ENCODE measurements around the gene RXFP2.
A peak's percentile ranks its signal among the peaks of the same experiment; 100 is the strongest.

The RXFP2 gene, protein sequence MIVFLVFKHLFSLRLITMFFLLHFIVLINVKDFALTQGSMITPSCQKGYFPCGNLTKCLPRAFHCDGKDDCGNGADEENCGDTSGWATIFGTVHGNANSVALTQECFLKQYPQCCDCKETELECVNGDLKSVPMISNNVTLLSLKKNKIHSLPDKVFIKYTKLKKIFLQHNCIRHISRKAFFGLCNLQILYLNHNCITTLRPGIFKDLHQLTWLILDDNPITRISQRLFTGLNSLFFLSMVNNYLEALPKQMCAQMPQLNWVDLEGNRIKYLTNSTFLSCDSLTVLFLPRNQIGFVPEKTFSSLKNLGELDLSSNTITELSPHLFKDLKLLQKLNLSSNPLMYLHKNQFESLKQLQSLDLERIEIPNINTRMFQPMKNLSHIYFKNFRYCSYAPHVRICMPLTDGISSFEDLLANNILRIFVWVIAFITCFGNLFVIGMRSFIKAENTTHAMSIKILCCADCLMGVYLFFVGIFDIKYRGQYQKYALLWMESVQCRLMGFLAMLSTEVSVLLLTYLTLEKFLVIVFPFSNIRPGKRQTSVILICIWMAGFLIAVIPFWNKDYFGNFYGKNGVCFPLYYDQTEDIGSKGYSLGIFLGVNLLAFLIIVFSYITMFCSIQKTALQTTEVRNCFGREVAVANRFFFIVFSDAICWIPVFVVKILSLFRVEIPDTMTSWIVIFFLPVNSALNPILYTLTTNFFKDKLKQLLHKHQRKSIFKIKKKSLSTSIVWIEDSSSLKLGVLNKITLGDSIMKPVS

DNA sequence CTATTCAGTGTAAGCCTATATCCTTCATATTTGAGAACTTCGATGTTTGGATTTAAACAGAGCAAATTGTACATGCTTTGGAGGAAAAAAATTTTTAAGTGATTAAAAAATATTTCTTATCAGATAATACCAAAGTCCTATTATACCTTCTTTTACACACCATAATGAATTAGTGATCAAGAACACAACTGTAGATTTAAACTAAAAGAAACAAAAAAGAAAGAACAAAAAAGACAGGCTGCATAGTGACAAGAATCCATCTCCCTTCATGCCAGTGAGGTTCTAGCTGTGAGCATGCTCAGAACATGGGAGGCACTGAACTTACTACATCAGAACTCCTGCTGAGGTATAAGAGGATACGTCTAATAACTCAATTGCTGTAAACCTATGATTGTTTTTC is at the start of gene RXFP2:
TSS of gene RXFP2 (plus strand) at position 301 of the 400 bp plus-strand sequence. CDS start at position 388, 87 bp downstream.
- DNase-seq: no peak

DNA sequence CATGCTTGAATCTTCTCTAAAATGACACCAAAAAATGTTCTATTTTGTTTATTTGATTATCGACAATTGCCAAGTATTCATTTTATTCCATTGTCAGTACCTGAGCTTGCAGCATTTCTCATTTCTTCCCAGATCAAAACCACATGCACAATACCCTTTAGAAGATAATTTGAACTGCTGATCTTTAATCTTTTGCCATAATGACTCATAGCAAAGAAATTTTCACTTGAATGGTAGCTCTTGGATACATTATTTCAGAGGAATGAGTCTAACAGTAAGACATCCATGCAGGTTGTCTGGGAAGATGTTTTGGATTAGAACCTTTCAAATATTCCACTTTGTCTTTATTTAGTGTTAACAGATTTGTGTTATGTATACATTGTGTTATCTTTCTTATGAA is 42.0 kb upstream of the RXFP2 start:
- DNase-seq: peak; percentile 63

DNA sequence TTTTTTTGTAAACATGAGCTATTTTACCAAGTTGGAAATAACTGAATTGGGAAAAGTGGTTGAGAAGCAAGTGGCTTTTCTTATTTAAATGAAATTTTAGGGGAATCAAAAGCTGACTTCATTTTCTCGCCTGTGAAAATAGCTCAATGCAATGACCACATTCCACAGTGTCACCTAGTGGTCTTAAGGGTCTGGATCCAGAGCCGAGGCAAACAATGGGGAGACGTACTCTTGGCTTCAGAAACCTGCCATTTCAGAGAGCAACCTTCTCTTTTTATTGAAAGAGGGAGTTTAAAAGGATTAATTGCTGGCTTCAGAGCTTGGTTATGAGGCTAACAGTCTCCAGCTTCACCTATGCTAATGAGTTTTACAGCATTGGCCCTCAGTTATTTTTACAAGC is 39.7 kb upstream of the RXFP2 start:
- DNase-seq: no peak

DNA sequence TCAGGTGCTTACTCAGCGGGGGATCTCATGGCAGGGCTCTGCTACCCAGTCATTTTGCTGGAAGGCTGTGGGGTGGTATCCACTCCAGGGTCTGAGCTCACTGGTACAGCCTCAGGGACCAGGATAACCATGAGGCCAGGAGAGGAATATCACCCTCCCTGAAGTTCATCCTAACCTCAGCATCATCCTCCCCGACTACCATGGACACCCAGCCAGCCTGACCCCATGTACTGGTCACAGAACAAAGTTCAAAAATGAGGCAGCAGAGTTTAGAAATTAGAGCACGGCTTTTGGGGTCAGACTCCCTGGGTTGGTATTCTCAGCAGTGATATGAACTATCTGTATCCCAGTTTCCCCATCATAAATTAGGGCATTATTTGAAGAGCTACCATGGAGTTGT is 35.5 kb upstream of the RXFP2 start:
- DNase-seq: no peak

DNA sequence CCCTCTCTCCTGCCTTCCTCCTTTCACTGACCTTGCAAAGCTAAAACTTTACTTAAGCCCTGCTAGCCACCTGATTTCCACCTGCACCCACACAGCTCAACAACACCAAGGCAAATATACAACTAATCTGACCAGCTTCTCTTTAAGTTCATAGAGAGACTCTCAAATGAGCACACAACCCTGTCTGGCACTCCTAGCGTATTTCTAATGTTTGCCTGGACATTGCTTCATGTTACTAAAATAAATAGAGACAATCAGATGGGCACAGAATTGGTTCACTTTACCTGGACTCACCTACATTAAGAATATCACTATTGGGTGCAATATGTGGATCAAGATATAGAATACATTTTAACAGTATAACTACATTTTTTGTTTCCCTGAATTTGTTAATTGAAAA is 33.2 kb upstream of the RXFP2 start:
- DNase-seq: no peak

DNA sequence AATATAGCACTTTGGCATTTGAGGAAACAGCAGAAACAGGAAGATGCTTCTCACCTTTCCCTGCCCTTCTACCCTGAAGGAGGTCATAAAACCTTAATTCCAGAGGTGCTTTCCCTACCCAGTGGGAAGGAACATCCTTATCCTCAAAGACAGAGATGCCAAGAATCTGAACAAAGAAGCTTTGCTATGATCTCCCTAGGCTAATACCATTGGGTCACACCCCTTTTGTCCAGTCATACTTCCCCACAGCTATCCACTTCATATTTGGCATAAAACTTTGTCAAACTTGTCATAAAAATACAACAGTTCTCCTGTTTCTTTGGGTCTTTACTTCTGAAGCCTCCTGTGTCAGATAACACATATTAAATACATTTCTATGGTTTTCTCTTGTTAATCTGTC is 21.7 kb upstream of the RXFP2 start:
- no peak for DNase-seq

DNA sequence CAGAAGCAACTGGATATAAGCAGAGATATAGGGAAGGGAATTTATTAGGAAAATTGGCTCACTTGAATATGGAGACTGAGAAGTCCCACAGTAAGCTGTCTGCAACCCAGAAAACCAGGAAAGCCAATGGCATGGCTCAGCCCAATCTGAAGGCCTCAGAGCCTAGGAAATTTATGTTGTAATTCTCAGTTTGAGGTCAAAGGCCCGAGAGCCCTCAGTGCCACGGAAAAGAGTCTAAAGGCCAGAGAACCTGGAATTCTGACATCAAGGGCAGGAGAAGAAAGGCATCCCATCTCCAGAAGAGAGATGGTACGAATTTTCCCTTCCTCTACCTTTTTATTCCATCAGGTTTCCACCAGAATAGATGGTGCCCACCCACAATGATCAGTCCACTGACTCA is 20.1 kb upstream of the RXFP2 start:
- DNase-seq: no peak

DNA sequence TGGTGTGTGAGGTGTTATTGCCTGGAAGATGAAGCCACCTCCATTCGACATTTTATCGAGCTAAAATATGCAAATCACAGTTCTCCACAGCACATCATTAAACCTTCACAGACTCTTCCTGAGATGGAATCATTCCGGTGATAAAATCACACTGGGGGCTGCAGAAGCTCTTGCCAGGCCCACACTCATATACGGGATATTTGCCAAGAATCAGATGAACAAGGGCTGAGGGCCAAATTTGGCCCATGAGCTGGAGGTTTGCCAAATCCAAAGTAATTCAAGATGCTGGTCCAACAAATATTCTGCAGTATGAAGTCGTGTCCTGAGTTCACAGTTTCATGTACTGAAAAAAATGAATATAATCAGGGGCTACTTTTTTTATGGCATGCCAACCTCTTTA is 16.7 kb upstream of the RXFP2 start:
- peak; percentile 50 for DNase-seq

DNA sequence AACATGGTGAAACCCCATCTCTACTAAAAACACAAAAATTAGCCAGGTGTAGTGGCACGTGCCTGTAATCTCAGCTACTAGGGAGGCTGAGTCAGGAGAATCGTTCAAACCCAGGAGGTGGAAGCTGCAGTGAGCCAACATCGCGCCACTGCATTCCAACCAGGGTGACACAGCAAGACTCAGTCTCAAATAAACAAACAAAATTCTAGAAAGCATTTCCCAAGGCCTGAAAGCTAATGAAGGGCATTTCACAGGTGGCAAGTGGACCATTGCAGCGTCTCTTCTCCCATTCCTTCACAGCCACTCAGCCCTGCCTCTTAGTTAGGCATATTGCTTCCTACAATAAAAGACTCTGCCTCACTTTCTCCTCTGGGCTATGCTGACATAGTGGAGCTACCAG is 13.5 kb upstream of the RXFP2 start:
- no peak for DNase-seq

DNA sequence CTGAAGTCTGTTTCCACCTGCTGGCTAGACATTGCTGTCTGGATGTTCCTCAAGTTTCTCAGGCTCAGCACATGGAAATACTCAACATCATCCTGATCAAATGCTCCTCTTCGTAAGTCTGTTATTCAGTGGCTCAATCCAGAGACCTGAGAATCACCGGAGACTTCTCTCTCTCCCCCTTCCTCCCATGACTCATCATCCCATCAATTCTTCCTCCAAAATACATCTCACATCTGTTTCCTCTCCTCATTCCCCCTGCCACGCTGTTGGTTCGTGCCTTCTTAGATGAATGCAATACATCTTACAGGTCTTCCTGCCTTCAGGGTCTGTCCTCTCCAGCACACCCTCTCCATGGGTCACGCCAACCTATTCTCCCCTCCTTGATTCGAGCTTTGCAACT is 7.4 kb upstream of the RXFP2 start:
- peak; percentile 21 for DNase-seq

DNA sequence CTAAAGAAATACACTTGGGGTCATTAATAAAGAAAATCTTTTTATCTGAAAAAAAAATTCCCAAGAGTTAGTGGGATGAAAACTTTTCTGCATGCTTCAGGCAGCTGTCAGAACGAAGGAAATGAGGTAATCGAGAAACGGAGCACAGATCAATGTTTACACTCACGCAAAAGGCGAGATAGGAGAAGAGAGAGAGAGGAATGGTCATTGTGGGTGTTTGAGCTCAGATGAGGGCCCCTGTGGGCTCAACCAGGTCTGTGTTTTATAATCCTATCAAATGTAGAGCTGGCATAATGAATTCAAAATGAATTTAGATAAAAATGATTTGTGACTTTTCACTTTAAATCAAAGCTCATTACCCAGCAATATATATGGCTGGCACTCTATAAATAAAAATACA is 6.3 kb upstream of the RXFP2 start:
- DNase-seq: no peak

DNA sequence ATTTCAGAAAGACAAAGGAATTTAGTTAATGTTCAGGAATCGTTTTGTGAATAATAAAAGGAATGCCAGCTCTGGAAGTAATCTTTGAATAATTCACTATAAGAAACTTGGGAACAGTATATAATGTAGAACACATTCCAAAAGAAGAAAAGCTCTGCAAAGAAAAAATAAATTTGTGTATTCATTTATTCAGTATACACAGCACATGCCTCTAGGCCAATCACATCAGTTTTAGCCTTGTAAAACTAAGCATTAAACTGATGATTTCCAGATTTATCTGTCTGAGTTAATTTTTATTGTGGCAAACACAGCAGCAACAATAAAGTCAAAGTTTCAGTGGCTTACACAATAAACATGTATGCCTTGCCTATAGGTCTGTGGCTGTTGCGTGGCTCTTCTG is 5.7 kb upstream of the RXFP2 start:
- DNase-seq: no peak

DNA sequence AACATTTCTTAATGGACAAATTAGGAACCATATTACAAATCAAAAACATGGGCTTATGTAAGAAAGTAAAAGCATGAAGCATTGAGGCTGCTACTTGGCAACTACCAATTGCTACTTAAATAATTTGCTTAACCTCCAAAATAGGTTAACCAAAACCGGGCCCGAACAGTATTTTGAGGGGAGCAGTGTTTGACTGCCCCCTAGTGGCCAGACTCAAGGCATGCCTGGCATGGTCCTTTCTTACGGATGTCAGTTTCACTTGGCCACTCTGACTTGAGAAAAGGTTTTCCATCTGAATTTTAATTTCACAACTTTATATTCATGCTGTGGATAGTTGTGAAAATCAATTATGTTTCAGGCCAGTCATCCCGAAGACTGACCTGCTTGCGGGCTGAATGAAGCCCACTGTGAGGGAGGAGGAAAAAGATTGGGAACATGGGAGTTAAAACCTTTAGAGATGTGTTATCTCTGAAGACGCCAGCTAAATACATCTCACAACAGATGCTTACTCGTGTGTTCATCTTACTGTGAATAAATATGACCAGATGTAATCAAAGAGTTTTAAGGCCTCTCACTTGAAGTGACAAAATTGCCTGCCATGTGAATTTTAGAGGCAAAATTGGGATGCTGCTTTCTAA is 2.9 kb downstream of the RXFP2 start:
- peak; percentile 74 for DNase-seq

DNA sequence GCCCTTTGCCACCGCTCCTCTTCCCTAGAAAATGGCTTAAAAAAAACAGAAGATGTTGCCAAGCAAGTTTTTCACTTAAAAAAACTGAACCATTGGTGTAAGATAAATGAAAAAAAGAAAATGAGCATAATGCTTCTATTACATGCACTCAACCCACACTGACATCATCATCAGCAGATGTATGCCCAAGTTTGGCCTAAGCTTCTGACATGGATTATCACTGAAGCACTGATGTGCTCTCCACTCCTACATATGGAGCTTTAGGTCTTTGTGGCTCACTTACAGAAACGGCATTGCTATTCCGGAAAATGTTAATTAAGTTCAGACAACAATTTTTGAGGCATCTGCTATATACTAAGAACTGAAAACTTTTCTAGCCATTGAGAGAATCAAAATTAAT is 8.0 kb downstream of the RXFP2 start:
- DNase-seq: peak; percentile 45

DNA sequence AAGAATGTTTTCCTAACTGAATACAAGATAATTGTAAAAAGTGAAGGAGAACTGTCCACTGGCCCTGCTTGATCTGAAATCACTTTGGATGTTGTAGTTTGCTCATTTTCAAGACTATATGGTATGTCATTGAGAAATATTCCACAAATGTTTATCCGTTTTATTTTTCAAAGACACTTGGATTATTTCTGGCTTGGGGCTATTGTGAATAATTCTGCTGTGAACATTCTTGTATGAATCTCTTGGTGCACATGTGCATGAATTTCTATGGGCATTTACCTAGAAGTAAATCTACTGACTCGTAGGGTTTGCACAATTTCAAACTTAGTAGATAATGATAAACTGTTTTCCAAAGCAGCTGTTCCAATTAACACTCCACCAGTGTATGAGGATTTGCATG is 8.6 kb downstream of the RXFP2 start:
- no peak for DNase-seq

DNA sequence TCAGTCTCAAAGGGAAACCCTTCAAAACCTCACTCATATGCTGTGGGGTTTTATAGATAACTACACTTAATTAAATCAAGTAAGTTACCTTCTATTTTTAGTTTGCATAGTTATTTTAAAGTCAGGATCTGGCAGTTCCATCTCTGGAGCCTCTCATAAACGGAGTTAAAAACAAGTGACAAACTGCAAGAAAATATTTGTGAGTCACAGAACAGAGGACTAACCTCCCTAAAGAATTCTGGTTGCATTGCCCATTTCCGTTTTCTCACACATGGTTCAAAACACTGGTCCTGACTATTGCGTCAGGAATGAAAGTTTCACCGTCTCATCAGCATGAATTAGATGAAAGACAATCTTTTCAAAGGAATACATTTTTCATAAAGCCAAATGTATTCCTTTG is 10.6 kb downstream of the RXFP2 start:
- DNase-seq: peak; percentile 93

DNA sequence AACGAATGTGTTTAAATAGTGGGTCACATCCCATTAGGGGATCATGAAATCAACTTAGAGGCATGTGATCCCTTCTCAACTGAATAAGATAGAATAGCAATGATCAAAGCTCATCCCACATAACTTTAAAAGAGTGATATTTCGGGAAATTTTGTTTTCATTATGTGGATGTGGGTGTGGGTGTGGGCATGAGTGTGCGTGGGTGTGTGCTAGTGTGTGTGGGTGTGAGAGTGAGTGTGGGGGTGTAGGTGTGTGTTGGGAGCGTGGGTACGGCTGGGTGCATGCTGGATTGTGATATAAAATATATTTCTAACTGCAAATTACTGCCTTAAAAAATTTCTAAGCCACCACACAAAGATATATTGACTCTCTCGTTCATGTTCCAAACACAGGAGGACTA is 15.9 kb downstream of the RXFP2 start:
- no peak for DNase-seq

DNA sequence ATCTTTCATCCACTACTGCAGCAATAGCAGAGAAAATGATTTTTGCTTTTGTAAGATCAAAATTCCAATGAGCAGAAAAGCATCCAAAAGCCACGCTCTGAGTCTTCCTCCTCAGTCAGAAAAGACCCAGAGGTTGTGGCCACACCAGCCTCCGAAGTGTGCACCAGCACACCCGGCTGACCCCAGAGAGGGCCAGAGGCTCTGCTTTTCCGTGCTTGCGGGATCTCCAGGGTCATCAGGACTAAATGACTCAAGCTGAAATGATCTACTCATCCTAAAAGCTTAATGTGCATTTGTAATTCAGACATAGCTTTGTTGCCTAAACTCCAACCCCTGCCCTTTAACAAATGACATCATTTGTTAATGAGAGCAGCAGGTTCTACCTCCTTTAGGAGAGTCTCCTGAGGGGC is 16.5 kb downstream of the RXFP2 start:
- DNase-seq: peak; percentile 76

DNA sequence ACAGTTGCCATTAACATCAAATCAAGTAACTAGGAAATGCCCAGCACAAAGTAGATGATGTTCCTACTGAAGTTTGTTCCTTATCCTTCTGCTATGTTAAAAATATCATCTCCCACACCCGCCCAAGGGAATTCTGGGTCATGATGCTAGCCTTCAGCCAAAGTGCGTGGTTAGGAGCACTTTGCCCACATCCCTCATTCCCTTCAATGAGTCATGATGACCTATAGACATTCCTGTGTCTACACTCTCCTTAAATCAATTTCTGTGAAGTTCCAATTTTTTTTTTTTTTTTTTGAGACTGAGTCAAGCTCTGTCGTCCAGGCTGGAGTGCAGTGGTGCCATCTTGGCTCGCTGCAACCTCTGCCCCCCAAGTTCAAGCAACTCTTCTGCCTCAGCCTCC is 17.0 kb downstream of the RXFP2 start:
- peak; percentile 96 for DNase-seq

DNA sequence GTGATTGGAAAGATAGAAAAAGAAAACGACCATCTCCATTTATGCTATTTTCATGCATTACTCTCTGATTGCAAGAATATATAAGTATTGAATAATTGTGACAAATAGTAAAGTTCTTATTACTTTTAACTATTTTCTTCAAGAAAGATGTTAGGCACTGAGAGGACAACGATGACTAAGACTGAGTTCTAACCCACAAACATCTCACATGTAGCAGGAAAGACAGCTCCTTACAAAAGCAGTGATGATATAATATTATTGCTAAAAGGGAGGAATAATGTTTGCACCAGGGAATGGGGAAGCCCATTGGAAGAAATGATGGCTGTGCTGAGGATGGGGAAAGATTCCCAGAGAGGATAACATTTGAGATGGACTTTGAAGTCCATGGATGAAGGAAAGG is 22.6 kb downstream of the RXFP2 start:
- DNase-seq: peak; percentile 50

DNA sequence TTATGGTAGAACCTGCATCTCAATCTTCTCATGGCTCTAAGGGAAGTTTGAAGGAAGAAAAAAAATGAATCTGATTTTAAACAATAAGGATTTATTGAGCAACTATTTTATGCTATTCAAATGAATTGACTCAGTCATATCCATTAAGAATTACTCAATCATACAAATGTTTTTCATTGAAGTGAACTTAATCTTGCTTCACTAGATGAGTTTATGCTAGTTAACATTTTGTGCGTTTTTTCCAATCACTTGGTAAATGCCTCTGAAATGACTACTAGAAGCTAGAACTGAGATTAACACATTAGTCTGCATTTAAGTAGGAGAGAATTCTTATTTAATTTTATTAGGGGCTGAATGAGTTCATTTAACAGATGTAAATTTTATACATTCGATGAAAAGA is 25.2 kb downstream of the RXFP2 start:
- DNase-seq: peak; percentile 16

DNA sequence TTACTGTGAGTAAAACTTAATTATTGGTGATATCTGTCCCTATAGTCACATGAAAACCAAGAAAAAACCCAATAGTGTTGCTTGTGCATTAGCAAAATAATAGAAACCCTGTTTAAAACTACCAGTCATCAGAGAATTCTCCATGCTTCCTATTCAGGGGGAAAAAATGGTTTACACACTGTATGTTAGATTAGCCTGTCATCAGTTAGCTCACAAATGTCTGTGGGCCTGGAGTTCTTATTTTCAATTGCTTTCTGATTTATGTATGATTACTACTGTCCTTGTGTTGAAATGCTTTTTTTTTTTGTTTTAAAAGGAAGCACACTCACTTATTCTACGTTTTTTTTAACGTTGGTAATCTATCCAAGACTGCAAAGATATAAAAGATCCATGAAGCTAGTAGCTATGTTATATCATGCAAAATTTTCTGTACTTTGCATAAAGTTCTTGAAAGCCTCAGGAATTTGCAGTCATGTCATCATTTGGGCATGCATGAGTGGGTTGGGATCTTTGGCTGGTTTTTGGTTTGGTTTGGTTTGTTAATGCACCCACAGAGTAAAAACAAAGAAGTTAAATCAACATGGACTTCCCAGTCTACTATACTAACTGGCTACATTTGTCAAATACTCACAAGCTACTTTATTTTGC is 25.9 kb downstream of the RXFP2 start:
- peak; percentile 92 for DNase-seq

DNA sequence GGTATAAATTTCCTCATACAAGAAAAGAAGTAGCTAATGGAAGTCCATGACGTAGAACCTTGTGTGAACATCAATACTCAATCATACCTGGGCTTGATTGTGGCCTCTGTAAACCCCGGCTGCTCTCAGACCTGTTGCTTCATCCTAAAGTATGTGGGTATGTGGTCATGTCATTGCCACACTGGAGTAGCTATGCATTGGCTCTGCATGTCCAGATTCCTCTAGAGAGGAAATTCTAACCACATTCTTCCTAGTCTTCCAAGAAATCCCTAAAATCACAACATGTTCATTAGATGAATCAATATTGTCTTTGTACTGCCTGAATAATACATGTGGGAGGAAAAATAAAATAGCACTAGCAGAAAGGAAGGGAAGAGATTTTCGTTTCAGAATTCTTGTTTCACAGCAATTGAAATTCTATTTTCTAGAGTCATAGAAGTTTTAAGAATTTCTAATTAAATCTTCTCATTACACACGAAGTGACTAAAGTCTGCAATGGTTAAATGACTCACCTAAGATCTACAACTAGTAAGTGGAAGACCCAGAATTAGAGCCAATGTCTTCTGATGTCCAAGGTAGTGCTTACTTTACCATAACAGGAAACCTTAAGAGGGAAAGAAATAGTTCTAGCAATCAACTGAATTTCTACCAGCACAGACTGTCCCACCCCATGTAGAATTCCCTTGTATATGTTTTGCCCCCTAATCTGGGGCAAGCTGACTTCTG is 28.0 kb downstream of the RXFP2 start:
- peak; percentile 96 for DNase-seq
